ENCODE results near the gene B3GNT9.
"Not testable (repeated sequence)": the region's sequence is repeated elsewhere in the genome, so short reads cannot be mapped to it uniquely, and the experiment has no call there.

Gene B3GNT9

GRCh38 chr16:67150047-67150832 is 558 bp downstream of the B3GNT9 start:
- peak in 1 of 2 donors; percentile 46 for DNase-seq (ENCODE audit: low read depth in 2 of 2)

GRCh38 chr16:67149276-67150046 is 1.3 kb downstream of the B3GNT9 start:
- DNase-seq (ENCODE audit: low read depth in 2 of 2) = no peak

- no peak for DNase-seq (ENCODE audit: low read depth in 2 of 2)
Measured at GRCh38 chr16:67148656-67149275, 2.0 kb downstream of the B3GNT9 start.

- DNase-seq (ENCODE audit: low read depth in 2 of 2) = no peak
Measured at GRCh38 chr16:67148221-67148620, 2.6 kb downstream of the B3GNT9 start.

- no peak for DNase-seq (ENCODE audit: low read depth in 2 of 2)
Measured at GRCh38 chr16:67147437-67148140, 3.2 kb downstream of the B3GNT9 start.

- no peak for DNase-seq (ENCODE audit: low read depth in 2 of 2)
Measured at GRCh38 chr16:67146523-67147357, 4.1 kb downstream of the B3GNT9 start.

GRCh38 chr16:67145746-67146145 is 5.1 kb downstream of the B3GNT9 start:
- DNase-seq (ENCODE audit: low read depth in 2 of 2) = no peak

- DNase-seq (ENCODE audit: low read depth in 2 of 2) = no peak
Measured at GRCh38 chr16:67144943-67145342, 5.9 kb downstream of the B3GNT9 start.

- no peak for DNase-seq (ENCODE audit: low read depth in 2 of 2)
Measured at GRCh38 chr16:67142342-67142741, 8.5 kb downstream of the B3GNT9 start.

GRCh38 chr16:67141391-67141790 is 9.4 kb downstream of the B3GNT9 start:
- no peak for DNase-seq (ENCODE audit: low read depth in 2 of 2)

- no peak for DNase-seq (ENCODE audit: low read depth in 2 of 2)
Measured at GRCh38 chr16:67137605-67138004, 13.2 kb downstream of the B3GNT9 start.

- no peak for DNase-seq (ENCODE audit: low read depth in 2 of 2)
Measured at GRCh38 chr16:67129422-67129821, 21.4 kb downstream of the B3GNT9 start.

GRCh38 chr16:67128887-67129286 is 21.9 kb downstream of the B3GNT9 start:
- DNase-seq (ENCODE audit: low read depth in 2 of 2) = no peak

- DNase-seq (ENCODE audit: low read depth in 2 of 2) = no peak
Measured at GRCh38 chr16:67128417-67128816, 22.4 kb downstream of the B3GNT9 start.

GRCh38 chr16:67122799-67123198 is 28.0 kb downstream of the B3GNT9 start:
- not testable (repeated sequence) for DNase-seq (ENCODE audit: low read depth in 2 of 2)

GRCh38 chr16:67120025-67120424 is 30.8 kb downstream of the B3GNT9 start:
- DNase-seq (ENCODE audit: low read depth in 2 of 2) = no peak

- no peak for DNase-seq (ENCODE audit: low read depth in 2 of 2)
Measured at GRCh38 chr16:67117716-67118115, 33.1 kb downstream of the B3GNT9 start.

- no peak for DNase-seq (ENCODE audit: low read depth in 2 of 2)
Measured at GRCh38 chr16:67116388-67117311, 34.1 kb downstream of the B3GNT9 start.

- DNase-seq (ENCODE audit: low read depth in 2 of 2) = no peak
Measured at GRCh38 chr16:67115639-67116038, 35.2 kb downstream of the B3GNT9 start.

GRCh38 chr16:67114793-67115192 is 36.0 kb downstream of the B3GNT9 start:
- no peak for DNase-seq (ENCODE audit: low read depth in 2 of 2)
